Uterus (tissue), 4 donors: ENCODE measurements around the gene PRKCE. TPM values are rescaled to one million over a fixed set of nuclear protein-coding genes. Genes with fewer than 3 reads are reported as not detected.

Experiments
- DNase-seq, 2 donors: peaks; one replicate each; pipeline ENCODE4 v3.0.0-alpha.2; 2019 to 2020
- H3K27ac ChIP-seq, 2 donors: fragments of 200-600 bp; sonication (generic); 1 replicate in 1 of 2; 2 replicates in 1 of 2; pipeline ENCODE4 v1.5.1; 2016 to 2018
- H3K27me3 ChIP-seq, 2 donors: fragments of 200-600 bp; sonication (generic); one replicate each; pipeline ENCODE4 v1.5.1; 2018 to 2019; ENCODE audit warnings: control low read depth in 1 of 2
- H3K36me3 ChIP-seq, 2 donors: fragments of 200-600 bp; sonication (generic); one replicate each; pipeline ENCODE4 v1.5.1; 2019; ENCODE audit warnings: control low read depth in 1 of 2
- H3K4me1 ChIP-seq, 2 donors: fragments of 200-600 bp; sonication (generic); one replicate each; pipeline ENCODE4 v1.5.1; 2018 to 2019; ENCODE audit warnings: control low read depth in 1 of 2
- H3K4me3 ChIP-seq, 2 donors: fragments of 200-600 bp; sonication (generic); 1 replicate in 1 of 2; 2 replicates in 1 of 2; pipeline ENCODE4 v1.5.1; 2018 to 2019; ENCODE audit warnings: mild to moderate bottlenecking in 1 of 2
- H3K9me3 ChIP-seq, 2 donors: fragments of 200-600 bp; sonication (generic); one replicate each; pipeline ENCODE4 v1.5.1; 2019; ENCODE audit warnings: control low read depth in 1 of 2
- CTCF ChIP-seq, 4 experiments: fragments of 200-600 bp in 2 of 4; fragments of 450-650 bp in 2 of 4; sonication (generic) in 2 of 4; IDR thresholded peaks; one replicate each; pipeline ENCODE4 v1.5.1; 2016 to 2019; ENCODE audit warnings: antibody characterized with exemption in 4 of 4, mild to moderate bottlenecking in 2 of 4, moderate library complexity in 1 of 4
- POLR2A ChIP-seq, 2 donors: fragments of 450-650 bp; IDR thresholded peaks; one replicate each; pipeline ENCODE4 v1.6.1; 2016; ENCODE audit warnings: antibody characterized with exemption in 2 of 2, mild to moderate bottlenecking in 1 of 2, moderate library complexity in 1 of 2
- intact Hi-C: fragments of 100-400 bp; cut with DNase I; formaldehyde crosslinking; loops from one replicate; pipeline ENCODE4 v1.15.1; 2023; ENCODE audit warnings: low total_unique reads
- total RNA-seq, 4 donors: library from RNA; depleted of rRNA in 3 of 4; stranded (reverse); fragments of >200 nt in 3 of 4; gene quantifications; one replicate each; pipeline versions ENCODE4 v1.1.0 to v1.2.4, GENCODE V29; 2014 to 2023
- donor health status: DM: yes; HTN: yes; CAD: no.

The PRKCE gene
- total RNA-seq, 4 donors from 2014 or later = 3.8 to 47.6 (median 14.2) TPM

GRCh38 chr2:45992021-45992740 is 340.7 kb downstream of the PRKCE start:
- TF ChIP-seq CTCF (IDR thresholded peaks at IDR 0.05) = no peak
- no peak for TF ChIP-seq POLR2A (IDR thresholded peaks at IDR 0.05)
- intact Hi-C loops = no loop called here
- no peaks in the 10 kb centered on the region for H3K9me3 ChIP-seq
- H3K27ac ChIP-seq = peak overlapping the region; percentile 21 to 22
- H3K27me3 ChIP-seq = no peaks in the 10 kb centered on the region
- no peak overlapping the region for H3K4me3 ChIP-seq
- peaks cover 0 to 6% of the 10 kb centered on the region in 2 donors for H3K4me1 ChIP-seq
- no peaks in the 10 kb centered on the region for H3K36me3 ChIP-seq
- DNase-seq = no peak

- intact Hi-C loops = no loop called here
Measured at GRCh38 chr2:45992741-45993475, 341.4 kb downstream of the PRKCE start.

GRCh38 chr2:45993476-45993991 is 342.1 kb downstream of the PRKCE start:
- H3K4me3 ChIP-seq = no peak overlapping the region
- peak; percentile 52 to 73 for DNase-seq
- peaks cover 0 to 6% of the 10 kb centered on the region in 2 donors for H3K4me1 ChIP-seq
- no peaks in the 10 kb centered on the region for H3K36me3 ChIP-seq
- H3K9me3 ChIP-seq = no peaks in the 10 kb centered on the region
- intact Hi-C loops = no loop called here
- peak overlapping the region in 1 of 2 donors; percentile 10 for H3K27ac ChIP-seq
- no peaks in the 10 kb centered on the region for H3K27me3 ChIP-seq
- TF ChIP-seq CTCF (IDR thresholded peaks at IDR 0.05) (peak; percentile 69 to 85 (median 80)), POLR2A (IDR thresholded peaks at IDR 0.05) (no peak)

More at GRCh38 chr2:45992741-45993475, 341.4 kb downstream of the PRKCE start:
- H3K27me3 ChIP-seq = no peaks in the 10 kb centered on the region
- H3K4me3 ChIP-seq = no peak overlapping the region
- TF ChIP-seq POLR2A (IDR thresholded peaks at IDR 0.05) = no peak
- no peak for TF ChIP-seq CTCF (IDR thresholded peaks at IDR 0.05)
- peak overlapping the region in 1 of 2 donors; percentile 21 for H3K27ac ChIP-seq
- no peaks in the 10 kb centered on the region for H3K9me3 ChIP-seq
- no peak for DNase-seq
- peaks cover 0 to 6% of the 10 kb centered on the region in 2 donors for H3K4me1 ChIP-seq
- H3K36me3 ChIP-seq = no peaks in the 10 kb centered on the region

- Histone ChIP-seq H3K4me3 (no peak overlapping the region), H3K36me3 (no peaks in the 10 kb centered on the region), H3K9me3 (no peaks in the 10 kb centered on the region), H3K27me3 (no peaks in the 10 kb centered on the region), H3K27ac (no peak overlapping the region), H3K4me1 (peaks cover 0 to 6% of the 10 kb centered on the region in 2 donors)
- TF ChIP-seq POLR2A (IDR thresholded peaks at IDR 0.05) = no peak
- no peak for TF ChIP-seq CTCF (IDR thresholded peaks at IDR 0.05)
- no peak for DNase-seq
- intact Hi-C loops = no loop called here
Measured at GRCh38 chr2:45994060-45994459, 342.6 kb downstream of the PRKCE start.

GRCh38 chr2:46000660-46001059 is 349.2 kb downstream of the PRKCE start:
- Histone ChIP-seq H3K36me3 (no peaks in the 10 kb centered on the region), H3K4me1 (no peaks in the 10 kb centered on the region), H3K27me3 (no peaks in the 10 kb centered on the region), H3K9me3 (no peaks in the 10 kb centered on the region), H3K4me3 (no peak overlapping the region), H3K27ac (peak overlapping the region; percentile 68 to 79)
- no peak for DNase-seq
- no peak for TF ChIP-seq CTCF (IDR thresholded peaks at IDR 0.05)
- intact Hi-C loops = no loop called here
